ENCODE results near the gene A3GALT2.

DNA sequence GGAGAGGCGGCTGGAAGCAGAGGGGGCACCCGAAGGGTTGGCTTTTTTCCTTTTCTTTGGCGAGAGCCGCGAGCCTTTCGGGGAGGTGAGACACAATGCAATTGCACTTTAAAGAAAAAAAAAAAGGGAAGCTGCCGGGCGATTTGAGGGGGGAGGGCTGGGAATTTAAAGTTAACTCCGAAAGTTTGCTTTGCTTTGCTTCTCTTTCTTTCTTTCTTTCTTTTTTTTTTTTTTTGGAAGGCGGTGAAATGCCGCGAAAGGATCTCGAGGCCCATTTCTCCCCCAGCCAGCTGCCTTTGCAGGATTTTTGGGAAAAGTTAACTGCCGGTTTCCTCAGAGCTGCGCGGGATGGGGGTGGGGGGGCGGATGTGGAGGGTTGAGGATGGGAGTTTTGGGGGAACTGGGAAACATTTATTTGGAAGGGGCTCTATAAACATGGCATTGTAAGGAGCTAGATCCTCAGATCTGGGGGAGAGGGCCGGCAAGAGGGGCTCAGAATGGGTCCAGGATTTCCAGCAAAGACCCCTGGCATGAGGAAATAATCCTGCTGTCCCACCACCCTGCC lies 63.6 kb downstream of the A3GALT2 start:
- TF ChIP-seq CTCF (conservative IDR thresholded peaks at IDR 0.05 in 1 of 2, IDR thresholded peaks at IDR 0.05 in 1 of 2; ENCODE audit: extremely low read depth in 1 of 2, insufficient read depth in 1 of 2, low read depth in 1 of 2, low read length in 2 of 2) (no peak), EZH2 (IDR thresholded peaks at IDR 0.05; ENCODE audit: borderline replicate concordance, low read length) (no peak)
